Measurements from ENCODE around the gene CNRIP1.
"Not testable (repeated sequence)": the region's sequence is repeated elsewhere in the genome, so short reads cannot be mapped to it uniquely, and the experiment has no call there.

Gene CNRIP1

GRCh38 chr2:68340226-68341061 lies 20.7 kb upstream of the CNRIP1 start:
- no peak for DNase-seq

GRCh38 chr2:68336192-68336591 lies 16.4 kb upstream of the CNRIP1 start:
- DNase-seq: no peak

GRCh38 chr2:68333931-68334330 lies 14.2 kb upstream of the CNRIP1 start:
- no peak for DNase-seq

DNA sequence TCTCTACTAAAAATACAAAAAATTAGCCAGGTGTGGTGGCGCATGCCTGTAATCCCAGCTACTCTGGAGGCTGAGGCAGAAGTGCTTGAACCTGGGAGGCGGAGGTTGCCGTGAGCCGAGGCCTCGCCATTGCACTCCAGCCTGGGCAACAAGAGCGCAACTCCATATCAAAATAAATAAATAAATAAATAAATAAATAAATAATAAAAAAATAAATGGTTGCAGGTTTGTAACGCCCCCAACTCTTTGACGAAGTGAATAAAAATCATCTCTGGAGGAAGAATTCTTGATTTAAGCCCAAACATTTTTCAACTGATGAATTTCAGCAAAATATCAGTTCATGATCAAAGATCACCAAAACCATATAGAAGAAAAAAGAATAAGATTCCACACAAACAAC lies 13.3 kb upstream of the CNRIP1 start:
- DNase-seq: no peak

DNA sequence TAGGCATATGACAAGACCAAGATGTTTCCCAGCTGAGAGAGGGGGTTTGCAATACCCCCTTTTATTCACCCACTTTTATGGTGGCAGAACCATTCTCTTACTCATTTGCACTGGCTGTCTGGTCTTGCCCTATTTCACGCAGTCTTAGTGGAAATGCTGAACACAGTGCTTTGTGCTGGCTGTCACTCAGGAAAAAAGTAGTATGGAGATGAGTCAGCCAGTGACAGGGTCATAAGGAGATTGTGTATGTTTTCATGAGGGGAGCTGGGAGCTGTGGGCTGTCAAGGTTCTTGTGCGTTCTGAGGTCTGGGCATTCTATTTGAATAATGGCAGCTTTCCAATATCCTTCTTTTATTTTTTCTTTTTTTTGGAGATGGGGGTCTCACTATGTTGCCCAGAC lies 10.9 kb upstream of the CNRIP1 start:
- DNase-seq: no peak

DNA sequence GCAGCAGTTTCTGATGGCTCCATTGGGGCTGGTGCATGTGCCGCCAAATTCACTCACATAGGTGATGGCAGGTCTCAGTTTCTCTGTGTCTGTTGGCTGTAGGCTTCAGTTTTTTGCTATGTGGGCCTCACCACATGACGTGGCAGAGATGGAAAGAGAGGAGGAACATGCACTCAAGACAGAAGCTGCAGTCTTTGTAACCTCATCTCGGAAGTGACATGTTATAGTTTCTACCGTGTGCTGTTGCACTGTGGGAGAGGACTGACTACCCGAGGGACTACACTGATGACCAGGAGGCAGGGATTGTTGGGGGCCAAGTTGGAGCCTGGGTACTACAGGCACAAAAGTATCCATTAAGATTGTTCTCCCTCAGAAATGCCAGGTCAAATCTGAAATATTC lies 9.2 kb upstream of the CNRIP1 start:
- no peak for DNase-seq

GRCh38 chr2:68325056-68325455 lies 5.3 kb upstream of the CNRIP1 start:
- no peak for DNase-seq

- DNase-seq: no peak
These were observed 431 bp upstream of the CNRIP1 start for GRCh38 chr2:68320118-68320641.

GRCh38 chr2:68318914-68319397 lies 793 bp downstream of the CNRIP1 start:
- DNase-seq: no peak

GRCh38 chr2:68317971-68318913 lies 1.5 kb downstream of the CNRIP1 start:
- no peak for DNase-seq

DNA sequence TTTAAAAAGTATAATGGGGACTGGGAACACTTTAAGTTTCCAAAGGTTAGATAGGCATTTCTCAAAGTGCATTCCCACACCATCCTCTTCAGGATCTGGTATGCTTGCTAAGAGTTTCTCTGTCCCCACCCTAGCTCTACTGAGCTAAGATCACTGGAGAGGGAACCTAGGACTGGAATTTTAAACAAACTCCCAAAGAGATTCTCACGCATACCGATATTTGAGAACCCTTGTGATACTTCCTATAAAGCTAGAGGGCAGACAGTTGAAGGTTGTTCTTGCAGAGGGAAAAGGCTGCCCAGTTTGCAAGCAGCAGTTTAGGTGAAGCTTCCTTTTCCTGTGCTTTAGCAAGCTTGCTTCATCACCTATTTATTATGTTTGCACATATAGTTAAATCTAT lies 3.6 kb downstream of the CNRIP1 start:
- DNase-seq: peak; percentile 37 to 57

DNA sequence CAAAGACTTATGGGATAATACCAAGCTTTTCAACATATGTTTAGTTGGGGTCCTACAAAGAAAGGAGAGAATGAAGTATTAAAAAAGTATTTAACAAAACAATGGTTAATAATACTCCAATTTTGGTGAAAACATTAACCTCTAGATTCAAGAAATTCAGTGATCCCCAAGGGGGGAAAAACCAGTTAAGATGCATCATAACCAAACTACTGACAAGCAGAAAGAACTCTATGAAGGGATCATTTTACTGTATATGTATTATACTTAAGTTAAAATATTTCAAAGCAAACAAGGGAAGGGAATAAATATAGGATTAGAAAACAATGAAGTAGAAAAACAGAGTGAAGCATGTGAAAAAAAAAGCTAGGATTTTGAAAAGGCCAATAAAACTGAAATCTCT lies 8.7 kb downstream of the CNRIP1 start:
- no peak for DNase-seq

DNA sequence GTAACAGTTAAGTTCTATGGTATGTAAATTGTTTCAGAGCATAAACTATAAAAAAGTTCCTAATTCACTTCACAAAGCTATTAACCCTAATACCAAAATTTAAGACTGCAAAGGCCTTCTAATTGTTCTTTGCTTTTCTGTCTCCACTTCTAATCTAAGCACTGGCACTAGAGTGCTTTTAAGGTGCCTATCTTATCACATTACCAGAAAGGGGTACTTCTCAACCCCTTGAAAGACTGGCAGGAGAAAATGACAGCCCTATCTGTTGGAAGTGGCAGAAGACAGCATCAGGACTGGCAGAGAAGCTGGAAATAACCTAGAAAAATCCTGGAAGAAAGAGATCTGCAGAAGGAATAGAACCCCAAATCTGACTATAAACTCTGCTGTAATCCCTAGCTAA lies 10.3 kb downstream of the CNRIP1 start:
- no peak for DNase-seq

- DNase-seq: not testable (repeated sequence)
These were observed 15.9 kb downstream of the CNRIP1 start for GRCh38 chr2:68303902-68304272.

DNA sequence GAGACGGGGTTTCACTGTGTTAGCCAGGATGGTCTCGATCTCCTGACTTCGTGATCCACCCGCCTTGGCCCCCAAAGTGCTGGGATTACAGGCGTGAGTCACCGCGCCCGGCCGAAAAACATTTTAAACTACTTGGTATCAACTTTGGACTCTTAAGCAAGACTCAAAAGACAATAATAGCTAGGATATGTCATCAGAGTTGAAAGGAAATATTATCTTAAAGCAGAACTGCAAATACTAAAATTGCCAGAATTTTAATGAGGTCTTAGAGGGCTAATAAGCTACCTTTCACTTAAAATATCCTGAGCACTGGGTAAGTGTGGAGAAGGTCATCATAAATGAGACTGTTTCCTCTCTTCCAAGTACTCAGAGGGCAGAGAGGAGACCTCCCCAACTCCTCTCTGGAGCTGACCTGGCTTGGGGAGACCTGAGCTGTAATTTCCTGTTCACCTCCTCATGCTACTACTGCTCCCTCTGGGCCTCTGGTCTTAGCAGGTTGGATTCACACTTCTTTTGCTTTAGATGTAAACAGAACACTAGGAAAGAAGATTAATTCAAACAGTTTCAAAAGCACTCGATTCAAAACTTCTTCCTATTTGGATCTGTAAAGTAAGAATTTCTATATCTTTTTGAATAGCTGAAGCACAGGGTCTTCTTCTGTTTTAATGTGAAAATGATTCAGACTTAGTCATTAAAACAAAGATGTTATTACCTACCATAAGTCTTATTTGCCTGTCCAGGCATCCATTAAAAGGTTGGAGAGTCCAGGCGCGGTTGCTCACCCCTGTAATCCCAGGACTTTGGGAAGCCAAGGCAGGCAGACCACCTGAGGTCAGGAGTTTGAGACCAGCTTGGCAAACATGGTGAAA lies 16.5 kb downstream of the CNRIP1 start:
- no peak for DNase-seq

- no peak for DNase-seq
These were observed 17.4 kb downstream of the CNRIP1 start for GRCh38 chr2:68302281-68302875.

- DNase-seq: peak; percentile 45 to 73
These were observed 24.2 kb downstream of the CNRIP1 start for GRCh38 chr2:68295516-68295915.

GRCh38 chr2:68294913-68295312 lies 24.8 kb downstream of the CNRIP1 start:
- no peak for DNase-seq

DNA sequence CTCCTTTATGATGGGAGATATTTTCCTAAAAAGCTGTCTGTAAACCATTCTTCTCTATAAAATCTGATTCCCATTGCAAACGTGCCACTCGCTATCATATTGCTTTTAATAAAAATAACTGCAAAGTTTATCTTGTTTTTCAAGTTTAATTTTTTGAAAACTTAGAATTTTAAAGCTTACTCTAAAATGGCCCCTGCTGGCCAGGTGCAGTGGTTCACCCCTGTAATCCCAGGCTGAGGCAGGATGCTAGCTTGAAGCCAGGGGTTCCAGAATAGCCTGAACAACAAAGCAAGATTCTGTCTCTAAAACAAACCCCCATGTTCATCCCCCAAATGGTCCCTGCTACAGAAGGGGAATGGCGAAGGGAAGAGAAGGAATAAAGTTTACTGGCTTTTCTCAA lies 25.6 kb downstream of the CNRIP1 start:
- no peak for DNase-seq

GRCh38 chr2:68293755-68294154 lies 26.0 kb downstream of the CNRIP1 start:
- DNase-seq: no peak

- no peak for DNase-seq
These were observed 26.7 kb downstream of the CNRIP1 start for GRCh38 chr2:68293024-68293423.

GRCh38 chr2:68292108-68292710 lies 27.5 kb downstream of the CNRIP1 start:
- DNase-seq: peak; percentile 39
